ENCODE measurements around the gene CCR4. TPM values are rescaled to one million over a fixed set of nuclear protein-coding genes. Genes with fewer than 3 reads are reported as not detected.
"Not testable (repeated sequence)": the region's sequence is repeated elsewhere in the genome, so short reads cannot be mapped to it uniquely, and the experiment has no call there.

Gene CCR4
- 0.17 and 0.31 TPM in 2 replicates for total RNA-seq

GRCh38 chr3:32951410-32951811 is at the start of gene CCR4:
Gene CCR4, plus strand, starts transcription at chr3:32951644. Its CDS starts 1,779 bp downstream, at chr3:32953423.
- Mint-ChIP-seq H3K4me3 (no peak within 1 kb of the TSS), H3K4me1 (peaks cover 9% of the 10 kb centered on the region), H3K36me3 (ENCODE audit: low read depth) (no peaks in the 10 kb centered on the region), H3K9me3 (no peaks in the 10 kb centered on the region), H3K27me3 (no peaks in the 10 kb centered on the region), H3K27ac (no peak within 1 kb of the TSS)
- TF ChIP-seq, protein P1, sequence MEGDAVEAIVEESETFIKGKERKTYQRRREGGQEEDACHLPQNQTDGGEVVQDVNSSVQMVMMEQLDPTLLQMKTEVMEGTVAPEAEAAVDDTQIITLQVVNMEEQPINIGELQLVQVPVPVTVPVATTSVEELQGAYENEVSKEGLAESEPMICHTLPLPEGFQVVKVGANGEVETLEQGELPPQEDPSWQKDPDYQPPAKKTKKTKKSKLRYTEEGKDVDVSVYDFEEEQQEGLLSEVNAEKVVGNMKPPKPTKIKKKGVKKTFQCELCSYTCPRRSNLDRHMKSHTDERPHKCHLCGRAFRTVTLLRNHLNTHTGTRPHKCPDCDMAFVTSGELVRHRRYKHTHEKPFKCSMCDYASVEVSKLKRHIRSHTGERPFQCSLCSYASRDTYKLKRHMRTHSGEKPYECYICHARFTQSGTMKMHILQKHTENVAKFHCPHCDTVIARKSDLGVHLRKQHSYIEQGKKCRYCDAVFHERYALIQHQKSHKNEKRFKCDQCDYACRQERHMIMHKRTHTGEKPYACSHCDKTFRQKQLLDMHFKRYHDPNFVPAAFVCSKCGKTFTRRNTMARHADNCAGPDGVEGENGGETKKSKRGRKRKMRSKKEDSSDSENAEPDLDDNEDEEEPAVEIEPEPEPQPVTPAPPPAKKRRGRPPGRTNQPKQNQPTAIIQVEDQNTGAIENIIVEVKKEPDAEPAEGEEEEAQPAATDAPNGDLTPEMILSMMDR (IDR thresholded peaks at IDR 0.05): no peak
- no peak for DNase-seq
- CTCF ChIA-PET: interaction anchor here (5.2 kb wide), 1 partner anchor 122 kb away, joined by 74 read pairs; no protein-coding TSS in a partner anchor
- ATAC-seq (ENCODE audit: low read depth): peak; percentile 32
- intact Hi-C loops (cut with micrococcal nuclease): no loop called here
- POLR2A ChIA-PET: no interaction called here

GRCh38 chr3:32902887-32903371 is 48.5 kb upstream of the CCR4 start:
- ATAC-seq (ENCODE audit: low read depth); H3K36me3 Mint-ChIP-seq (ENCODE audit: low read depth); H3K4me1 Mint-ChIP-seq; DNase-seq; H3K9me3 Mint-ChIP-seq; POLR2A ChIA-PET; intact Hi-C loops (cut with micrococcal nuclease); CTCF ChIA-PET; H3K27ac Mint-ChIP-seq: not testable (repeated sequence)
- peak overlapping the region; percentile 68 for H3K4me3 Mint-ChIP-seq
- H3K27me3 Mint-ChIP-seq: peaks cover 11% of the 10 kb centered on the region

DNA sequence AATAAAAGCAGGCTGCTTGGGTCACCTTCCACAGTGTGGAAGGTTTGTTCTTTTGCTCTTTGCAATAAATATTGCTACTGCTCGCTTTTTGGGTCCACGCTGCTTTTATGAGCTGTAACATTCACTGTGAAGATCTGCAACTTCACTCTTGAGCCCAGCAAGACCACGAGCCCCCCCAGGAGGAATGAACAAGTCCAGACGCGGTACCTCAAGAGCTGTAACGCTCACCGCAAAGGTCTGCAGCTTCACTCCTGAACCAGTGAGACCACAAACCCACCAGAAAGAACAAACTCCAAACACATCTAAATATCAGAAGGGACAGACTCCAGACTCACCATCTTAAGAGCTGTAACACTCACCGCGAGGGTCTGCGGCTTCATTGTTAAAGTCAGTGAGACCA is 47.5 kb upstream of the CCR4 start:
- Mint-ChIP-seq H3K9me3 (no peaks in the 10 kb centered on the region), H3K27me3 (peaks cover 11% of the 10 kb centered on the region), H3K36me3 (ENCODE audit: low read depth) (no peaks in the 10 kb centered on the region), H3K4me3 (no peak overlapping the region), H3K4me1 (peaks cover 4% of the 10 kb centered on the region), H3K27ac (no peak overlapping the region)
- CTCF ChIA-PET: interaction anchor here (0.6 kb wide), 1 partner anchor 174 kb away, joined by 3 read pairs; no protein-coding TSS in a partner anchor
- intact Hi-C loops (cut with micrococcal nuclease): no loop called here
- DNase-seq (no peak), ATAC-seq (ENCODE audit: low read depth) (no peak)
- POLR2A ChIA-PET: no interaction called here
- TF ChIP-seq, protein P1 (IDR thresholded peaks at IDR 0.05): no peak

- H3K27ac Mint-ChIP-seq: no peak overlapping the region
These were observed 41.4 kb upstream of the CCR4 start for GRCh38 chr3:32909999-32910398.

DNA sequence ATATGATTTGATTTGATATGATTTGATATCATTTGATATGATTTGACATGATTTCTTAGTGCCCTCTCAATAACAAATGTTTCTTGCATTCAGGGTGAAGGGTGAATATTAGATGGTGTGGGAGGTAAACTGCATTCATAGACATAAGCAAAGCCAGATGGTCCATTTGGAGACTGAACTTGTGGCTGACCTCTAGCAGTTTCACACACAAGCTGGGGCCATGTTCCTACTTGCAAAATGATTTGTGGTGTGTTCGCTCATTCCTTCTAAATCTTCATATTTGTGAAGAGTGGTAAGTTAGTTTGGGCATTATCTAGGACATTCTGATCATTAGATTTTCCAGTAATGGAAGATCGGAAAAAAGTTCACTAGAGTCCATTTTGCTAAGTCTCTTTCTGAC is 40.5 kb upstream of the CCR4 start:
- intact Hi-C loops (cut with micrococcal nuclease): no loop called here
- ATAC-seq (ENCODE audit: low read depth) (no peak), DNase-seq (no peak)
- Mint-ChIP-seq H3K27me3 (no peaks in the 10 kb centered on the region), H3K36me3 (ENCODE audit: low read depth) (no peaks in the 10 kb centered on the region), H3K4me1 (peaks cover 4% of the 10 kb centered on the region), H3K9me3 (no peaks in the 10 kb centered on the region), H3K27ac (no peak overlapping the region), H3K4me3 (no peak overlapping the region)
- ChIA-PET POLR2A (no interaction called here), CTCF (no interaction called here)
- TF ChIP-seq, protein P1 (IDR thresholded peaks at IDR 0.05): no peak

More at GRCh38 chr3:32909999-32910398, 41.4 kb upstream of the CCR4 start:
- DNase-seq (no peak), ATAC-seq (ENCODE audit: low read depth) (no peak)
- intact Hi-C loops (cut with micrococcal nuclease): no loop called here
- H3K9me3 Mint-ChIP-seq: no peaks in the 10 kb centered on the region
- ChIA-PET CTCF (no interaction called here), POLR2A (no interaction called here)
- peaks cover 4% of the 10 kb centered on the region for H3K4me1 Mint-ChIP-seq
- TF ChIP-seq, protein P1 (IDR thresholded peaks at IDR 0.05): no peak
- H3K36me3 Mint-ChIP-seq (ENCODE audit: low read depth): no peaks in the 10 kb centered on the region
- no peak overlapping the region for H3K4me3 Mint-ChIP-seq
- no peaks in the 10 kb centered on the region for H3K27me3 Mint-ChIP-seq

- peaks cover 4% of the 10 kb centered on the region for H3K4me1 Mint-ChIP-seq
- POLR2A ChIA-PET: no interaction called here
- intact Hi-C loops (cut with micrococcal nuclease): no loop called here
- no peaks in the 10 kb centered on the region for H3K36me3 Mint-ChIP-seq (ENCODE audit: low read depth)
- H3K4me3 Mint-ChIP-seq: no peak overlapping the region
- peaks cover 4% of the 10 kb centered on the region for H3K9me3 Mint-ChIP-seq
- H3K27me3 Mint-ChIP-seq: no peaks in the 10 kb centered on the region
- TF ChIP-seq, protein P1 (IDR thresholded peaks at IDR 0.05): no peak
- no peak for ATAC-seq (ENCODE audit: low read depth)
- CTCF ChIA-PET: no interaction called here
- DNase-seq: no peak
- no peak overlapping the region for H3K27ac Mint-ChIP-seq
These were observed 39.4 kb upstream of the CCR4 start for GRCh38 chr3:32912046-32912445.
